PC-9 (cell line): ENCODE results near the gene GCC2. TPM values are rescaled to one million over a fixed set of nuclear protein-coding genes. Genes with fewer than 3 reads are reported as not detected.

Source experiments
- BruUV-seq: library from RNA; stranded (reverse); fragments of 400-500 nt; replicated peaks from 2 replicates; lab custom pipeline; 2021; lab: Mats Ljungman, UMichigan
- CTCF ChIA-PET: fragments of 300-600 bp; sonication (Branson Sonifier 250); formaldehyde crosslinking; loops from one replicate; lab custom pipeline; 2022; ENCODE audit warnings: antibody characterized with exemption; lab: Charles Lee
- POLR2A ChIA-PET: fragments of 300-600 bp; sonication (Branson Sonifier 250); formaldehyde crosslinking; loops from one replicate; lab custom pipeline; 2022; ENCODE audit warnings: antibody characterized with exemption; ENCODE audit not compliant: unreplicated experiment; lab: Charles Lee
- DNase-seq, 2 experiments: peaks; one replicate each; pipeline versions ENCODE4 v3.0.0 to v3.0.0-alpha.2; 2015 to 2022; ENCODE audit warnings: mixed read lengths in 1 of 2
- H2AFZ ChIP-seq: fragments of 200-600 bp; sonication (generic); 2 replicates; pipeline ENCODE4 v1.8.1; 2017; ENCODE audit warnings: antibody characterized with exemption
- H3F3A ChIP-seq: fragments of 200-600 bp; sonication (generic); 2 replicates; pipeline ENCODE4 v1.8.1; 2017; ENCODE audit warnings: antibody characterized with exemption, mild to moderate bottlenecking, low read depth; ENCODE audit not compliant: insufficient read depth
- H3K27ac ChIP-seq: fragments of 200-600 bp; sonication (generic); 2 replicates; pipeline ENCODE4 v1.6.1; 2016; ENCODE audit warnings: mixed run types
- H3K27me3 ChIP-seq: fragments of 200-600 bp; sonication (generic); 2 replicates; pipeline ENCODE4 v1.6.1; 2016; ENCODE audit warnings: low read depth, mixed run types; ENCODE audit not compliant: insufficient read depth
- H3K36me3 ChIP-seq: fragments of 200-600 bp; sonication (generic); 2 replicates; pipeline ENCODE4 v1.6.1; 2016; ENCODE audit warnings: low read depth, mixed run types
- H3K4me1 ChIP-seq: fragments of 200-600 bp; sonication (generic); replicated peaks from 2 replicates; pipeline ENCODE4 v1.6.1; 2016; ENCODE audit warnings: mixed run types; ENCODE audit not compliant: insufficient read depth
- H3K4me2 ChIP-seq: fragments of 200-600 bp; sonication (generic); 2 replicates; pipeline ENCODE4 v1.6.1; 2017; ENCODE audit warnings: mixed run types
- H3K4me3 ChIP-seq: fragments of 200-600 bp; sonication (generic); 2 replicates; pipeline ENCODE4 v1.6.1; 2016; ENCODE audit warnings: mixed run types
- H3K79me2 ChIP-seq: fragments of 200-600 bp; sonication (generic); 2 replicates; pipeline ENCODE4 v1.6.1; 2017; ENCODE audit warnings: low read depth, mixed run types
- H3K9me2 ChIP-seq: fragments of 200-600 bp; sonication (generic); 2 replicates; pipeline ENCODE4 v1.8.1; 2017; ENCODE audit warnings: mild to moderate bottlenecking; ENCODE audit not compliant: insufficient read depth
- H3K9me3 ChIP-seq: fragments of 200-600 bp; sonication (generic); 2 replicates; pipeline ENCODE4 v1.8.1; 2016; ENCODE audit warnings: low read depth; ENCODE audit not compliant: insufficient read depth
- H4K20me1 ChIP-seq: fragments of 200-600 bp; sonication (generic); 2 replicates; pipeline ENCODE4 v1.8.1; 2017; ENCODE audit not compliant: insufficient read depth
- CTCF ChIP-seq: fragments of 200-600 bp; sonication (generic); conservative IDR thresholded peaks from 2 replicates; pipeline ENCODE4 v1.6.1; 2017; ENCODE audit warnings: mixed run types, antibody characterized with exemption, mild to moderate bottlenecking, moderate library complexity
- EZH2 ChIP-seq: fragments of 200-600 bp; sonication (generic); IDR thresholded peaks from 2 replicates; pipeline ENCODE4 v1.8.0; 2017; ENCODE audit warnings: antibody characterized with exemption, low read depth
- intact Hi-C: fragments of 100-400 bp; cut with micrococcal nuclease; formaldehyde crosslinking; loops from one replicate; pipeline ENCODE4 v1.10.0; 2022; ENCODE audit not compliant: unreplicated experiment
- total RNA-seq: library from RNA; stranded (reverse); gene quantifications from 2 replicates; pipeline ENCODE4 v1.2.3, GENCODE V29; 2021

GCC2 gene
- total RNA-seq, 1 experiment from 2014 or later: 49.1 TPM

- Histone ChIP-seq H3K27me3 (no peaks in the 10 kb centered on the region), H3K4me3 (no peak overlapping the region), H2AFZ (no peak overlapping the region), H3K4me1 (no peaks in the 10 kb centered on the region), H3F3A (no peaks in the 10 kb centered on the region), H3K4me2 (no peak overlapping the region), H3K36me3 (no peaks in the 10 kb centered on the region), H3K27ac (no peak overlapping the region), H4K20me1 (no peaks in the 10 kb centered on the region), H3K9me3 (no peaks in the 10 kb centered on the region), H3K79me2 (peaks cover 33% of the 10 kb centered on the region), H3K9me2 (no peaks in the 10 kb centered on the region)
- TF ChIP-seq CTCF (no peak), EZH2 (no peak)
- CTCF ChIA-PET: no interaction called here
- intact Hi-C loops: no loop called here
- DNase-seq: no peak
- POLR2A ChIA-PET: no interaction called here
- no TSS peak for BruUV-seq
Measured at GRCh38 chr2:108552566-108552965, 103.6 kb downstream of the GCC2 start.

GRCh38 chr2:108553209-108553919 is 104.4 kb downstream of the GCC2 start:
- Histone ChIP-seq H3F3A (no peaks in the 10 kb centered on the region), H3K36me3 (no peaks in the 10 kb centered on the region), H2AFZ (no peak overlapping the region), H3K4me1 (no peaks in the 10 kb centered on the region), H3K9me3 (no peaks in the 10 kb centered on the region), H3K9me2 (no peaks in the 10 kb centered on the region), H3K4me2 (no peak overlapping the region), H3K27ac (no peak overlapping the region), H4K20me1 (no peaks in the 10 kb centered on the region), H3K27me3 (no peaks in the 10 kb centered on the region), H3K79me2 (peaks cover 27% of the 10 kb centered on the region), H3K4me3 (no peak overlapping the region)
- CTCF ChIA-PET: no interaction called here
- DNase-seq: no peak
- intact Hi-C loops: no loop called here
- BruUV-seq: no TSS peak
- POLR2A ChIA-PET: no interaction called here
- TF ChIP-seq EZH2 (no peak), CTCF (no peak)

GRCh38 chr2:108554528-108554927 is 105.5 kb downstream of the GCC2 start:
- no peaks in the 10 kb centered on the region for H3K27me3 ChIP-seq
- no peak overlapping the region for H3K27ac ChIP-seq
- H3K36me3 ChIP-seq: no peaks in the 10 kb centered on the region
- no peaks in the 10 kb centered on the region for H3K4me1 ChIP-seq
- no peak overlapping the region for H3K4me2 ChIP-seq
- no peak for DNase-seq
- no peak overlapping the region for H2AFZ ChIP-seq
- H3K4me3 ChIP-seq: no peak overlapping the region
- H3K79me2 ChIP-seq: peaks cover 20% of the 10 kb centered on the region
- CTCF ChIA-PET: no interaction called here
- no peak for TF ChIP-seq CTCF
- no peak for TF ChIP-seq EZH2
- H3K9me2 ChIP-seq: no peaks in the 10 kb centered on the region
- POLR2A ChIA-PET: no interaction called here
- H3K9me3 ChIP-seq: no peaks in the 10 kb centered on the region
- no peaks in the 10 kb centered on the region for H4K20me1 ChIP-seq
- intact Hi-C loops: no loop called here
- no peaks in the 10 kb centered on the region for H3F3A ChIP-seq
- BruUV-seq: no TSS peak
